DOHH2 (cell line): ENCODE results near the gene MAML2.

ENCODE experiments used
- H3F3A ChIP-seq: fragments of 200-600 bp; sonication (generic), shearing (Covaris generic); 2 replicates; pipeline ENCODE4 v1.6.0; 2016; ENCODE audit warnings: antibody characterized with exemption, mild to moderate bottlenecking; ENCODE audit not compliant: control insufficient read depth, insufficient read depth
- H3K27ac ChIP-seq: fragments of 200-600 bp; sonication (generic); 2 replicates; pipeline ENCODE4 v1.5.1; 2014; ENCODE audit warnings: low read depth, mild to moderate bottlenecking, low read length, moderate library complexity
- H3K27me3 ChIP-seq: fragments of 200-600 bp; sonication (generic); 2 replicates; pipeline ENCODE4 v1.6.1; 2014; ENCODE audit warnings: mild to moderate bottlenecking, low read length, mixed read lengths; ENCODE audit not compliant: control insufficient read depth
- H3K36me3 ChIP-seq: fragments of 200-600 bp; sonication (generic); 2 replicates; pipeline ENCODE4 v1.6.1; 2014; ENCODE audit warnings: mild to moderate bottlenecking, low read length, moderate library complexity, mixed read lengths; ENCODE audit not compliant: control insufficient read depth
- H3K4me1 ChIP-seq: fragments of 200-600 bp; sonication (generic); 2 replicates; pipeline ENCODE4 v1.6.1; 2014; ENCODE audit warnings: mild to moderate bottlenecking, low read length, mixed read lengths; ENCODE audit not compliant: control insufficient read depth
- H3K4me2 ChIP-seq: fragments of 200-600 bp; sonication (generic); 2 replicates; pipeline ENCODE4 v1.6.0; 2014; ENCODE audit warnings: mild to moderate bottlenecking, low read length, moderate library complexity
- H3K4me3 ChIP-seq: fragments of 200-600 bp; sonication (generic); 2 replicates; pipeline ENCODE4 v1.5.1; 2014; ENCODE audit warnings: mild to moderate bottlenecking, low read length, mixed read lengths
- H3K79me2 ChIP-seq: fragments of 200-600 bp; sonication (generic); 2 replicates; pipeline ENCODE4 v1.6.1; 2014; ENCODE audit warnings: mild to moderate bottlenecking, low read length, mixed read lengths; ENCODE audit not compliant: control insufficient read depth
- H3K9me2 ChIP-seq: fragments of 200-600 bp; sonication (generic); replicated peaks from 2 replicates; pipeline ENCODE4 v1.6.1; 2014; ENCODE audit warnings: mild to moderate bottlenecking, low read length, mixed read lengths; ENCODE audit not compliant: control insufficient read depth
- H3K9me3 ChIP-seq: fragments of 200-600 bp; sonication (generic); 2 replicates; pipeline ENCODE4 v1.6.1; 2014; ENCODE audit warnings: antibody characterized with exemption, low read length, mixed read lengths; ENCODE audit not compliant: control insufficient read depth, insufficient read depth
- H4K20me1 ChIP-seq: fragments of 200-600 bp; sonication (generic); 2 replicates; pipeline ENCODE4 v1.6.0; 2014; ENCODE audit warnings: low read depth, mild to moderate bottlenecking, antibody characterized with exemption, low read length, moderate library complexity; ENCODE audit not compliant: control insufficient read depth, insufficient read depth
- EZH2phosphoT487 ChIP-seq: fragments of 200-600 bp; sonication (generic); IDR thresholded peaks from 2 replicates; pipeline ENCODE4 v1.6.1; 2017; ENCODE audit warnings: borderline replicate concordance, mild to moderate bottlenecking, antibody characterized with exemption, low read length, moderate library complexity, mixed read lengths
- TF ChIP-seq, protein P1 (sequence below): fragments of 200-600 bp; sonication (generic); IDR thresholded peaks from one replicate; pipeline ENCODE4 v1.5.1; 2014; ENCODE audit warnings: antibody characterized with exemption, mild to moderate bottlenecking, low read depth, low read length; ENCODE audit not compliant: poor library complexity, severe bottlenecking

The MAML2 gene

DNA sequence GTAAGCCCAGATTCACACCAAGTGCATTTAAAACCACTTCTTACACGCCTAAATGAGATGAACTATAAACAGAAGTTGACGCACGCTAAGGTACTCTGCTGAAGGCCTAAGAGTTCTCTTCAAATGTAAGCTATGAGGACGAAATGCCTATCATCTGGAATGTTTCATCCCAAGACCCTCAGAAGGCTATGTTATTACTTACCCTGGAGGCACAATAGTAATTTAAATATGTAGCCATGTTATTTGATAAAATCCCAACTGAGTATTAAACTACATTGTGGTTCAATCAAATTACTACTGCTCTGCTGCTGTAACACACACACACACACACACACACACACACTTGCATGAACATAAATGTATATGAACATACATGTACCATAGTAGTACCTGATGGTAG, 47.6 kb downstream of the MAML2 start:
- Histone ChIP-seq H3F3A (no peaks in the 10 kb centered on the region), H3K4me2 (no peak overlapping the region), H3K9me3 (no peaks in the 10 kb centered on the region), H3K4me1 (no peaks in the 10 kb centered on the region), H3K27me3 (peaks cover 3% of the 10 kb centered on the region; the same call in 1 of the 2 replicates), H3K9me2 (no peaks in the 10 kb centered on the region), H3K4me3 (no peak overlapping the region), H3K27ac (no peak overlapping the region), H3K79me2 (no peaks in the 10 kb centered on the region), H4K20me1 (no peaks in the 10 kb centered on the region), H3K36me3 (no peaks in the 10 kb centered on the region)
- TF ChIP-seq EZH2phosphoT487: no peak
- TF ChIP-seq, protein P1, sequence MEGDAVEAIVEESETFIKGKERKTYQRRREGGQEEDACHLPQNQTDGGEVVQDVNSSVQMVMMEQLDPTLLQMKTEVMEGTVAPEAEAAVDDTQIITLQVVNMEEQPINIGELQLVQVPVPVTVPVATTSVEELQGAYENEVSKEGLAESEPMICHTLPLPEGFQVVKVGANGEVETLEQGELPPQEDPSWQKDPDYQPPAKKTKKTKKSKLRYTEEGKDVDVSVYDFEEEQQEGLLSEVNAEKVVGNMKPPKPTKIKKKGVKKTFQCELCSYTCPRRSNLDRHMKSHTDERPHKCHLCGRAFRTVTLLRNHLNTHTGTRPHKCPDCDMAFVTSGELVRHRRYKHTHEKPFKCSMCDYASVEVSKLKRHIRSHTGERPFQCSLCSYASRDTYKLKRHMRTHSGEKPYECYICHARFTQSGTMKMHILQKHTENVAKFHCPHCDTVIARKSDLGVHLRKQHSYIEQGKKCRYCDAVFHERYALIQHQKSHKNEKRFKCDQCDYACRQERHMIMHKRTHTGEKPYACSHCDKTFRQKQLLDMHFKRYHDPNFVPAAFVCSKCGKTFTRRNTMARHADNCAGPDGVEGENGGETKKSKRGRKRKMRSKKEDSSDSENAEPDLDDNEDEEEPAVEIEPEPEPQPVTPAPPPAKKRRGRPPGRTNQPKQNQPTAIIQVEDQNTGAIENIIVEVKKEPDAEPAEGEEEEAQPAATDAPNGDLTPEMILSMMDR: no peak

DNA sequence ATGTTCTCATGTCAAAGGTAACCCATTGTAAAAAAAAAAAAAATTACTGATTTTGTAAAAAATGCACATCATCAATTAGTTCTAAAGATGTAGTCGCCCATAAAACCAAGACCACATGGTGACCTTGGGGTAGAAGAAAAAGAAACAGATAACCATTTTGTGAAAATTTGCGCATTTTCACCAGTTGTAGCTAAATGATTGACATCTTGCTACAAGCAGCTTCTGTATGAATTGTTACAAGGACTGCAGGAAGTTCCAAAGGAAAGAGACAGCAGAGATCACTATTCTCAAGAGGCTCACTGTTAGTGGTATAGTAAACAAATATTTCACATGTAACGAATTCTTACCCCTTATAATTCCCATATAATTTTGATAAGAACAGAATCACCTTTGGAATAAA, 48.7 kb downstream of the MAML2 start:
- no peaks in the 10 kb centered on the region for H3K9me2 ChIP-seq
- no peak for TF ChIP-seq EZH2phosphoT487
- TF ChIP-seq, protein P1: no peak
- H3K4me2 ChIP-seq: no peak overlapping the region
- no peaks in the 10 kb centered on the region for H4K20me1 ChIP-seq
- no peaks in the 10 kb centered on the region for H3K9me3 ChIP-seq
- no peaks in the 10 kb centered on the region for H3K79me2 ChIP-seq
- H3K27me3 ChIP-seq: peaks cover 3% of the 10 kb centered on the region; the same call in 1 of the 2 replicates
- no peaks in the 10 kb centered on the region for H3F3A ChIP-seq
- no peak overlapping the region for H3K4me3 ChIP-seq
- no peak overlapping the region for H3K27ac ChIP-seq
- no peaks in the 10 kb centered on the region for H3K4me1 ChIP-seq
- no peaks in the 10 kb centered on the region for H3K36me3 ChIP-seq

DNA sequence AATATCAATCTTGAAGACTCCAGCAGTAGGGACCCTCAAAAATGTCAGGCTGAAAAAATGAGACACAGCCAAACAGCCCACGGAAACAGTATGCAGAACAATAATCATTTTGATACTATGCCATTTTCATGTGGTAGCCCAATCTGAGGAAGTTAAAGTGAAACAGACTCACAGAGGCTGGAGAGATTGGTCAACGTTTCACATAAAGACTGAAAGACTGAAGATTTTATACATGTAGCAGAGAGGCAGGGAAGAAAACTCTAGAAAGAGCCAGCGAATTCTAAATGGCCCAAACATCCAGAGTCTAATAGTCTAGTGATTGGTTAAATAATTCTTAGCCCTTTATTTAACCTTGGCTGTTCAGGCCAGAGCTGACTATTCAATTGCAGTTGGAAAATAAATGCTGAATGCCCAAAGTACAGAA, 49.4 kb downstream of the MAML2 start:
- no peaks in the 10 kb centered on the region for H3K9me3 ChIP-seq
- H3K4me1 ChIP-seq: no peaks in the 10 kb centered on the region
- TF ChIP-seq, protein P1: no peak
- no peak for TF ChIP-seq EZH2phosphoT487
- no peaks in the 10 kb centered on the region for H3F3A ChIP-seq
- H4K20me1 ChIP-seq: no peaks in the 10 kb centered on the region
- H3K27me3 ChIP-seq: peaks cover 3% of the 10 kb centered on the region; the same call in 1 of the 2 replicates
- no peaks in the 10 kb centered on the region for H3K79me2 ChIP-seq
- H3K27ac ChIP-seq: no peak overlapping the region
- H3K4me3 ChIP-seq: no peak overlapping the region
- no peak overlapping the region for H3K4me2 ChIP-seq
- H3K36me3 ChIP-seq: no peaks in the 10 kb centered on the region
- no peaks in the 10 kb centered on the region for H3K9me2 ChIP-seq
